ENCODE measurements around the gene SLBP. TPM values are rescaled to one million over a fixed set of nuclear protein-coding genes. Genes with fewer than 3 reads are reported as not detected.

SLBP gene
- total and polyA plus RNA-seq, 2 of the 8 experiments (the other 6 are each of a cell fraction or from before 2014, with no cell fraction given): 44.1 to 49.0 TPM

GRCh38 chr4:1669270-1669669, 42.8 kb downstream of the SLBP start:
- H2BK20ac ChIP-seq (ENCODE audit: low read length): no peak overlapping the region
- H3K18ac ChIP-seq (ENCODE audit: extremely low read depth, low read length): no peak overlapping the region
- WGBS, 2 experiments (ENCODE audit: extremely low coverage in 1 of 2, insufficient coverage in 1 of 2, insufficient read length in 1 of 2, insufficient replicate concordance in 2 of 2, low coverage in 1 of 2, low lambda C conversion rate in 2 of 2, missing lambda C conversion rate in 1 of 2): 96% methylated on average over 12 of the region's 12 CpGs; no CpG with 5 or more reads in 1 of the 2 experiments
- H2BK12ac ChIP-seq (ENCODE audit: low read depth, low read length): no peak overlapping the region
- H3K9me3 ChIP-seq (ENCODE audit: insufficient read depth in 2 of 2, low read depth in 1 of 2, low read length in 1 of 2): no peaks in the 10 kb centered on the region
- H3K79me2 ChIP-seq (ENCODE audit: control insufficient read depth in 1 of 2, insufficient read depth in 2 of 2, low read length in 2 of 2): no peaks in the 10 kb centered on the region
- DNase-seq (ENCODE audit: low read depth in 1 of 2, low spot score in 2 of 2) (no peak), FAIRE-seq (no peak)
- no peak overlapping the region for H3K4me2 ChIP-seq (ENCODE audit: insufficient read depth in 1 of 2, low read depth in 2 of 2, low read length in 2 of 2)
- H4K20me1 ChIP-seq (replicated peaks in 1 of 2; ENCODE audit: control insufficient read depth in 1 of 2, insufficient read depth in 2 of 2, low read length in 2 of 2): no peaks in the 10 kb centered on the region
- H2BK5ac ChIP-seq (ENCODE audit: low read depth, low read length): no peak overlapping the region
- H3K27me3 ChIP-seq (replicated peaks in 1 of 4; ENCODE audit: control insufficient read depth in 3 of 4, extremely low read depth in 1 of 4, insufficient read depth in 3 of 4, low read length in 3 of 4): no peaks in the 10 kb centered on the region
- no peaks in the 10 kb centered on the region for H3K36me3 ChIP-seq (ENCODE audit: control insufficient read depth in 2 of 4, insufficient read depth in 4 of 4, low read length in 3 of 4)
- ChIA-PET CTCF (ENCODE audit: partially characterized antibody) (interaction anchor here (0.6 to 1.0 kb wide), 3 partner anchors 16 to 63 kb away, joined by 3 to 4 read pairs (median 3); no protein-coding TSS in a partner anchor), POLR2A (ENCODE audit: partially characterized antibody) (interaction anchor here (0.9 kb wide), 1 partner anchor 15 kb away, joined by 3 read pairs; no protein-coding TSS in a partner anchor)
- H3K4me1 ChIP-seq (replicated peaks in 1 of 4; ENCODE audit: control insufficient read depth in 3 of 4, insufficient read depth in 4 of 4, low read length in 3 of 4): peaks cover 0 to 5% (median 4%) of the 10 kb centered on the region in 4 experiments; a peak in 4 of 7 replicates
- H3K23ac ChIP-seq (ENCODE audit: insufficient read length): no peak overlapping the region
- H4K91ac ChIP-seq (replicated peaks; ENCODE audit: insufficient read length, low read length): no peak overlapping the region
- H2BK120ac ChIP-seq (replicated peaks; ENCODE audit: low read depth, low read length): no peak overlapping the region
- no peaks in the 10 kb centered on the region for H3K23me2 ChIP-seq (ENCODE audit: low read depth, low read length)
- no peak overlapping the region for H3K56ac ChIP-seq (replicated peaks; ENCODE audit: insufficient read length, low read depth, low read length)
- H4K8ac ChIP-seq (ENCODE audit: extremely low read depth, insufficient read depth, low read length): peak overlapping the region; percentile 43; the same call in 1 of the 2 replicates
- H2BK15ac ChIP-seq (ENCODE audit: low read length): no peak overlapping the region
- no peak overlapping the region for H3K4ac ChIP-seq (replicated peaks; ENCODE audit: insufficient read length, low read depth, low read length)
- no peak for TF ChIP-seq HDAC6 (IDR thresholded peaks at IDR 0.05; ENCODE audit: low read depth, low read length)
- no peak for TF ChIP-seq CTCF (IDR thresholded peaks at IDR 0.05; ENCODE audit: control extremely low read depth in 1 of 3, insufficient read depth in 1 of 3, low read depth in 1 of 3, low read length in 3 of 3)
- no peak for TF ChIP-seq SP2 (IDR thresholded peaks at IDR 0.05; ENCODE audit: low read length)
- no peak for TF ChIP-seq SIX5 (IDR thresholded peaks at IDR 0.05; ENCODE audit: low read depth, low read length)
- no peak for TF ChIP-seq MAFK (IDR thresholded peaks at IDR 0.05; ENCODE audit: low read depth, low read length)
- TF ChIP-seq EZH2 (IDR thresholded peaks at IDR 0.05; ENCODE audit: low read depth, low read length, severe bottlenecking): no peak
- TF ChIP-seq CREB1 (IDR thresholded peaks at IDR 0.05): no peak
- TF ChIP-seq BCL11A (IDR thresholded peaks at IDR 0.05; ENCODE audit: low read depth in 2 of 2, low read length in 2 of 2): no peak
- TF ChIP-seq CBX5 (IDR thresholded peaks at IDR 0.05; ENCODE audit: low read depth, low read length): no peak
- no peak for TF ChIP-seq SAP30 (IDR thresholded peaks at IDR 0.05; ENCODE audit: insufficient read depth, insufficient replicate concordance, low read length)
- no peak for TF ChIP-seq CHD2 (IDR thresholded peaks at IDR 0.05; ENCODE audit: low read length)
- TF ChIP-seq TEAD4 (IDR thresholded peaks at IDR 0.05; ENCODE audit: low read depth, low read length): no peak
- H3K9ac ChIP-seq (replicated peaks in 1 of 4; ENCODE audit: extremely low read depth in 1 of 4, low read depth in 3 of 4, low read length in 3 of 4): no peak overlapping the region
- no peaks in the 10 kb centered on the region; the same call in 1 of the 2 replicates for H3K79me1 ChIP-seq (ENCODE audit: low read depth, low read length)
- H2AFZ ChIP-seq (ENCODE audit: low read length): no peak overlapping the region
- H3K4me3 ChIP-seq (ENCODE audit: extremely low read depth in 1 of 4, insufficient read depth in 2 of 4, low read depth in 3 of 4, low read length in 4 of 4): no peak overlapping the region
- H4K5ac ChIP-seq (ENCODE audit: insufficient read length, low read depth, low read length): no peak overlapping the region
- no peak overlapping the region for H3K14ac ChIP-seq (ENCODE audit: insufficient read length)
- no peak overlapping the region for H2AK5ac ChIP-seq (ENCODE audit: low read depth, low read length)
- H3K27ac ChIP-seq (ENCODE audit: low read depth, low read length): no peak overlapping the region

All from H1 (cell line).